Psoas muscle (tissue), 8 donors: ENCODE results near the gene ADCY5. TPM values are rescaled to one million over a fixed set of nuclear protein-coding genes. Genes with fewer than 3 reads are reported as not detected.
"Not testable (repeated sequence)": the region's sequence is repeated elsewhere in the genome, so short reads cannot be mapped to it uniquely, and the experiment has no call there.

Source experiments
- ATAC-seq, 4 donors: fragments of 200-7000 bp; cut with Tn5 transposase; one replicate each; pipeline ENCODE4 v1.9.1; 2020; ENCODE audit warnings: moderate library complexity in 3 of 4, mild to moderate bottlenecking in 2 of 4
- DNase-seq, 2 donors: peaks; one replicate each; pipeline ENCODE4 v3.0.0-alpha.2; 2020
- H3K27ac ChIP-seq: fragments of 200-600 bp; one replicate; pipeline ENCODE4 v1.8.0; 2022
- H3K27me3 ChIP-seq, 3 donors: fragments of 200-600 bp in 1 of 3; one replicate each; pipeline versions ENCODE4 v1.6.1 to v1.8.0; 2013 to 2022; ENCODE audit warnings: low read length in 2 of 3, mild to moderate bottlenecking in 2 of 3, moderate library complexity in 1 of 3; ENCODE audit not compliant: insufficient read depth in 3 of 3
- H3K36me3 ChIP-seq, 2 donors: fragments of 200-600 bp in 1 of 2; one replicate each; pipeline versions ENCODE4 v1.6.1 to v1.8.0; 2013 to 2022; ENCODE audit warnings: low read depth in 1 of 2, mild to moderate bottlenecking in 1 of 2, moderate library complexity in 1 of 2; ENCODE audit not compliant: insufficient read depth in 1 of 2
- H3K4me1 ChIP-seq: fragments of 200-600 bp; one replicate; pipeline ENCODE4 v1.8.0; 2022
- H3K4me3 ChIP-seq: fragments of 200-600 bp; one replicate; pipeline ENCODE4 v1.8.0; 2022; ENCODE audit warnings: mild to moderate bottlenecking
- H3K9me3 ChIP-seq: fragments of 200-600 bp; one replicate; pipeline ENCODE4 v1.8.0; 2022
- WGBS, 3 donors: extraction: QIAGEN DNeasy Blood & Tissue Kit; methylation state at CpG; one replicate each; pipeline versions ENCODE4 v1.1.6 to v1.1.7; 2013; 5-methylcytosine and 5-hydroxymethylcytosine counted together
- intact Hi-C, 2 donors: fragments of 100-400 bp; cut with DNase I; formaldehyde crosslinking; loops; one replicate each; pipeline versions ENCODE4 v1.11.0 to v1.14.2; 2022
- polyA plus RNA-seq, 3 donors: library from polyadenylated mRNA; stranded (reverse); fragments of 200-250 nt; gene quantifications; one replicate each; pipeline ENCODE4 v1.2.3, GENCODE V29; 2013
- total RNA-seq, 4 donors: library from RNA; stranded (reverse); fragmentation: NEBNext Ultra II Directional in 2 of 4; extraction: Animal tissue kit (Norgen Biotek cat#: 25700) in 2 of 4; gene quantifications; one replicate each; pipeline versions ENCODE4 v1.2.1 to v1.2.4, GENCODE V29; 2021 to 2023
- TF ChIP-seq, protein P1 (sequence below): fragments of 200-600 bp; IDR thresholded peaks from one replicate; pipeline ENCODE4 v1.8.0; 2022; ENCODE audit warnings: antibody characterized with exemption
- donor health status: healthy with polysubstance abuse.
- donor health status: DM: no; HTN: no; CAD: no; lungs with moderate emphysema.
- donor health status: Bipolar disorder and iron deficiency.
- donor health status: healthy.
- donor health status: DM: yes; HTN: yes; CAD: no.
- donor health status: DM: no; HTN: no; CAD: no.
- donor health status: DM: no; HTN: no; CAD: no.
- donor health status: DM: yes; HTN: yes; CAD: no.

ADCY5 gene
- total and polyA plus RNA-seq, 7 donors: 1.0 to 4.4 (median 1.6) TPM

DNA sequence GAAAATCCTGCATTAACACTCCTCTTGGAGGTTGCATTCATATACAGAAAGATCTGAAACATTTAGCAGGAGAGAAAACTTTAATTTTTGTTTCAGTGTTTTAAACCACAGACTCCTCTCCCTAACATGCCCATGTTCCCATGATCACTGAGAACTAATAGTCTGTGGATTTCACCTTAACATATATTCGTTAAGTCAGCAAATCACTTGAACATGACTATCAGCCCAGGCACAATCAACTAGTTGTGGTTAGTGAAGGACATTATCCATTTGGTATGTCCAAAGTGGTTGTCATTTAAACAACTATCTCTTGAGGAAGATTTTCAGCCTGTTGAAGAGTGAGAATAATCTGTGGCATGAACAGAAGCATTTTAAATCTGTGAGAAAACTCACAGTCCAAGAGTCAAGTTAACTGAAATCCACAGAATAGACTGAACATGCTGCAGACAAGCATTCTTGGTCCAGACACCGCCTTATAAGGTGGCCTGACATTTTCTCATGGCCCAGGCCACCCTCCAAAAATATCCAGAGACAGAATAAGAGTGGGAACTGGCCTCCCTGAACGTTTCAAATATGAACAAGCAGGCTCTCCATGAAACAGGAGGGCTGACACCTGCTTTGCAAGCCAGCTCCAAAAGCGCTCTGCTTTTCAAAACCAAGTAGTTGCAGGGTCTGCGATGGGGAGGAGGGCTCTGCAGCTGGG is 39.9 kb upstream of the ADCY5 start:
- Histone ChIP-seq H3K27ac (no peak overlapping the region), H3K4me3 (no peak overlapping the region), H3K36me3 (peaks cover under 1 to 7% of the 10 kb centered on the region in 2 donors), H3K4me1 (no peaks in the 10 kb centered on the region), H3K27me3 (no peaks in the 10 kb centered on the region), H3K9me3 (no peaks in the 10 kb centered on the region)
- 70 to 81% (median 71%) methylated on average over 5 of the region's 5 CpGs for WGBS, 3 donors
- intact Hi-C loops: loop anchor here (1.0 to 5.0 kb wide), 3 partner anchors 41 to 160 kb away; partner anchors contain the start of gene ADCY5 (in 1 of the 2)
- DNase-seq (no peak), ATAC-seq (no peak)
- TF ChIP-seq, protein P1, sequence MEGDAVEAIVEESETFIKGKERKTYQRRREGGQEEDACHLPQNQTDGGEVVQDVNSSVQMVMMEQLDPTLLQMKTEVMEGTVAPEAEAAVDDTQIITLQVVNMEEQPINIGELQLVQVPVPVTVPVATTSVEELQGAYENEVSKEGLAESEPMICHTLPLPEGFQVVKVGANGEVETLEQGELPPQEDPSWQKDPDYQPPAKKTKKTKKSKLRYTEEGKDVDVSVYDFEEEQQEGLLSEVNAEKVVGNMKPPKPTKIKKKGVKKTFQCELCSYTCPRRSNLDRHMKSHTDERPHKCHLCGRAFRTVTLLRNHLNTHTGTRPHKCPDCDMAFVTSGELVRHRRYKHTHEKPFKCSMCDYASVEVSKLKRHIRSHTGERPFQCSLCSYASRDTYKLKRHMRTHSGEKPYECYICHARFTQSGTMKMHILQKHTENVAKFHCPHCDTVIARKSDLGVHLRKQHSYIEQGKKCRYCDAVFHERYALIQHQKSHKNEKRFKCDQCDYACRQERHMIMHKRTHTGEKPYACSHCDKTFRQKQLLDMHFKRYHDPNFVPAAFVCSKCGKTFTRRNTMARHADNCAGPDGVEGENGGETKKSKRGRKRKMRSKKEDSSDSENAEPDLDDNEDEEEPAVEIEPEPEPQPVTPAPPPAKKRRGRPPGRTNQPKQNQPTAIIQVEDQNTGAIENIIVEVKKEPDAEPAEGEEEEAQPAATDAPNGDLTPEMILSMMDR: no peak

- not testable (repeated sequence) for H3K4me1 ChIP-seq, H3K4me3 ChIP-seq, H3K36me3 ChIP-seq, H3K27me3 ChIP-seq, H3K9me3 ChIP-seq, DNase-seq, ATAC-seq, H3K27ac ChIP-seq
- WGBS, 3 donors: 86 to 90% (median 87%) methylated on average over 8 of the region's 8 CpGs
- intact Hi-C loops: loop anchor here in 1 of 2 donors (5.0 kb wide), 1 partner anchor 40 kb away; the partner anchor contains the start of gene ADCY5
These were observed 38.2 kb upstream of the ADCY5 start for GRCh38 chr3:123487063-123487462.

- H3K27ac ChIP-seq: no peak overlapping the region
- DNase-seq (no peak), ATAC-seq (no peak)
- TF ChIP-seq, protein P1: no peak
- WGBS, 3 donors: 86 to 92% (median 89%) methylated on average over 7 of the region's 7 CpGs
- no peaks in the 10 kb centered on the region for H3K27me3 ChIP-seq
- H3K9me3 ChIP-seq: no peaks in the 10 kb centered on the region
- no peaks in the 10 kb centered on the region for H3K36me3 ChIP-seq
- H3K4me3 ChIP-seq: no peak overlapping the region
- intact Hi-C loops: loop anchor here in 1 of 2 donors (5.0 kb wide), 1 partner anchor 39 kb away; the partner anchor contains the start of gene ADCY5
- no peaks in the 10 kb centered on the region for H3K4me1 ChIP-seq
These were observed 37.6 kb upstream of the ADCY5 start for GRCh38 chr3:123486460-123486859.

- ATAC-seq (no peak), DNase-seq (no peak)
- Histone ChIP-seq H3K36me3 (no peaks in the 10 kb centered on the region), H3K27ac (no peak overlapping the region), H3K9me3 (no peaks in the 10 kb centered on the region), H3K27me3 (no peaks in the 10 kb centered on the region), H3K4me3 (no peak overlapping the region), H3K4me1 (no peaks in the 10 kb centered on the region)
- TF ChIP-seq, protein P1: no peak
- 89 to 92% (median 90%) methylated on average over 4 of the region's 4 CpGs for WGBS, 3 donors
- intact Hi-C loops: loop anchor here in 1 of 2 donors (5.0 kb wide), 1 partner anchor 38 kb away; the partner anchor contains the start of gene ADCY5
These were observed 36.7 kb upstream of the ADCY5 start for GRCh38 chr3:123485551-123485950.

DNA sequence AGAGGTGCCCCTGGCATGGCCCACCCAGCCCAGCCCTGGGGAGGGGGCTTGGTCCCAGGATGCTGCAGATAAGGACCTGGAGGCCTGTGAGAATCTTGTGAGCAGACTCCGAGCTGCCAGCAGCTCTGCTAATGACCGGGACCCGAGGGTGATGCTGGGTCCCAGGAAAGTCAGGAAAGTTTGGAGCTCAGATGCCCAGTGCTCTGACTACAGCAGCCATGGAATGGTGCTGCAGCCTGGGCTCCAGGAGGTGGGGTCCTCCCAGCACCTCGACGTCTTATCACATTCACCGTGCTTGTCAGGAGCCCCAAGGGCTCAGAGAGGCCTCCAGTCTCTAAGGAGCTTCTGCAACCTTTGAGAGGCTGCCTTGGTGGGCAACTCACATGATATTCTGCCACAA is 34.3 kb upstream of the ADCY5 start:
- H3K4me3 ChIP-seq: no peak overlapping the region
- intact Hi-C loops: no loop called here
- TF ChIP-seq, protein P1: no peak
- WGBS, 3 donors: 88 to 94% (median 94%) methylated on average over 6 of the region's 6 CpGs
- no peaks in the 10 kb centered on the region for H3K36me3 ChIP-seq
- ATAC-seq (no peak), DNase-seq (no peak)
- H3K27ac ChIP-seq: no peak overlapping the region
- H3K27me3 ChIP-seq: no peaks in the 10 kb centered on the region
- H3K9me3 ChIP-seq: no peaks in the 10 kb centered on the region
- no peaks in the 10 kb centered on the region for H3K4me1 ChIP-seq
